HepG2 (cell line): ENCODE data around the gene GAPDH. TPM values are rescaled to one million over a fixed set of nuclear protein-coding genes. Genes with fewer than 3 reads are reported as not detected.

Experiments
- ATAC-seq: fragments of 200-7000 bp; cut with Tn5 transposase; 3 replicates; pipeline ENCODE4 v1.9.1; 2020; ENCODE audit warnings: mild to moderate bottlenecking, moderate library complexity
- BruUV-seq: library from RNA; stranded (reverse); fragments of 400-500 nt; replicated peaks from 2 replicates; lab custom pipeline; 2021; lab: Mats Ljungman, UMichigan
- CTCF ChIA-PET: fragments of 300-600 bp; formaldehyde crosslinking; extraction: SDS; loops from one replicate; lab custom pipeline; 2021; ENCODE audit warnings: low total read pairs, inconsistent platforms, low intra/inter-chr PET ratio; lab: Yijun Ruan, JAX
- POLR2A ChIA-PET: fragments of 350-600 bp; sonication (Branson Sonifier 250); formaldehyde crosslinking; loops from one replicate; lab custom pipeline; 2020; ENCODE audit warnings: antibody characterized with exemption, inconsistent platforms; lab: Yijun Ruan, JAX
- DNase-seq: peaks from one replicate; pipeline ENCODE4 v3.0.0-alpha.2; 2015; ENCODE audit warnings: low spot score
- FAIRE-seq: peaks from 3 replicates; lab custom pipeline; 2011; peaks lifted over from hg19 to GRCh38; lab: Jason Lieb, UNC
- H2AFZ ChIP-seq: one replicate; pipeline ENCODE4 v1.6.1; 2011; ENCODE audit warnings: low read length, inconsistent platforms
- H3K27ac ChIP-seq: fragments of 300-600 bp; 3 replicates; pipeline ENCODE4 v1.8.0; 2011; ENCODE audit warnings: mixed run types, mild to moderate bottlenecking, mixed read lengths, low read length, inconsistent platforms; ENCODE audit not compliant: insufficient read depth; ENCODE audit errors: extremely low read length
- H3K27me3 ChIP-seq, 2 experiments: fragments of 200-600 bp in 1 of 2; 2 replicates in 1 of 2; 3 replicates in 1 of 2; pipeline versions ENCODE4 v1.6.0 to v1.8.0; 2011; ENCODE audit warnings: low read length in 2 of 2, mild to moderate bottlenecking in 2 of 2, moderate library complexity in 2 of 2, inconsistent platforms in 1 of 2; ENCODE audit not compliant: insufficient read depth in 2 of 2, control insufficient read depth in 1 of 2
- H3K36me3 ChIP-seq, 2 experiments: fragments of 200-600 bp in 1 of 2; replicated peaks in 1 of 2; 2 replicates in 1 of 2; 3 replicates in 1 of 2; pipeline versions ENCODE4 v1.5.1 to v1.8.0; 2011; ENCODE audit warnings: low read length in 2 of 2, inconsistent platforms in 1 of 2; ENCODE audit not compliant: insufficient read depth in 2 of 2, control insufficient read depth in 1 of 2
- H3K4me1 ChIP-seq: 2 replicates; pipeline ENCODE4 v1.5.1; 2012; ENCODE audit warnings: low read length, inconsistent platforms; ENCODE audit not compliant: insufficient read depth
- H3K4me2 ChIP-seq: 2 replicates; pipeline ENCODE4 v1.6.0; 2011; ENCODE audit warnings: low read depth, low read length, inconsistent platforms
- H3K4me3 ChIP-seq, 3 experiments: fragments of 200-600 bp in 1 of 3; sonication (generic), shearing (Covaris generic) in 1 of 3; replicated peaks in 1 of 3; 2 replicates each; pipeline ENCODE4 v1.5.1; 2011 to 2016; ENCODE audit warnings: low read length in 3 of 3, inconsistent platforms in 2 of 3, low read depth in 2 of 3, mild to moderate bottlenecking in 2 of 3, control low read depth in 1 of 3, mixed read lengths in 1 of 3; ENCODE audit not compliant: insufficient read depth in 1 of 3
- H3K79me2 ChIP-seq: one replicate; pipeline ENCODE4 v1.6.1; 2011; ENCODE audit warnings: low read length, inconsistent platforms; ENCODE audit not compliant: insufficient read depth
- H3K9ac ChIP-seq: 2 replicates; pipeline ENCODE4 v1.6.0; 2011; ENCODE audit warnings: mild to moderate bottlenecking, low read depth, low read length, inconsistent platforms; ENCODE audit not compliant: insufficient read depth
- H3K9me3 ChIP-seq: 2 replicates; pipeline ENCODE4 v1.5.1; 2012; ENCODE audit warnings: mild to moderate bottlenecking, low read length
- H4K20me1 ChIP-seq: 2 replicates; pipeline ENCODE4 v1.6.0; 2011; ENCODE audit warnings: inconsistent platforms, mild to moderate bottlenecking, low read length, moderate library complexity; ENCODE audit not compliant: insufficient read depth
- ERF ChIP-seq: IDR thresholded peaks from 2 replicates; pipeline ENCODE4 v1.6.1; 2018; ENCODE audit warnings: missing biosample characterization, missing genetic modification reagents
- KDM6A ChIP-seq: IDR thresholded peaks from 2 replicates; pipeline ENCODE4 v1.6.1; 2016; ENCODE audit warnings: low read depth
- POGZ ChIP-seq: sonication (generic); formaldehyde crosslinking; IDR thresholded peaks from 2 replicates; pipeline ENCODE4 v1.4.0; 2020; ENCODE audit warnings: mild to moderate bottlenecking, missing genetic modification reagents
- SRSF1 ChIP-seq: fragments of 200-400 bp; formaldehyde crosslinking; optimal IDR thresholded peaks from 2 replicates; pipeline ENCODE3; 2017; ENCODE audit warnings: mild to moderate bottlenecking, low read depth, low read length, moderate library complexity
- YY1 ChIP-seq: IDR thresholded peaks from 2 replicates; pipeline ENCODE4 v1.6.1; 2011; ENCODE audit warnings: low read length, low read depth, moderate library complexity, mild to moderate bottlenecking; ENCODE audit not compliant: insufficient read depth, insufficient replicate concordance
- ZNF382 ChIP-seq: sonication (generic); formaldehyde crosslinking; IDR thresholded peaks from 2 replicates; pipeline ENCODE4 v1.5.0; 2020; ENCODE audit warnings: missing genetic modification reagents, mild to moderate bottlenecking, borderline replicate concordance
- ZNF800 ChIP-seq: sonication (generic); formaldehyde crosslinking; IDR thresholded peaks from 2 replicates; pipeline ENCODE4 v1.4.0; 2020; ENCODE audit warnings: missing genetic modification reagents
- WGBS: methylation state at CpG from one replicate; pipeline ENCODE4 v1.1.6; 2017; ENCODE audit warnings: low lambda C conversion rate; 5-methylcytosine and 5-hydroxymethylcytosine counted together
- in situ Hi-C: cut with HindIII; loops from 2 replicates; pipeline ENCODE4 v1.10.0; 2017; ENCODE audit warnings: low pct_unique_long_range_greater_than_20kb; ENCODE audit not compliant: extremely low pct_ligation_motif_present
- intact Hi-C: fragments of 100-400 bp; cut with micrococcal nuclease; formaldehyde crosslinking; loops from one replicate; pipeline ENCODE4 v1.10.0; 2022; ENCODE audit not compliant: unreplicated experiment
- polyA plus RNA-seq, 8 experiments: library from polyadenylated mRNA; depleted of rRNA in 3 of 8; stranded (reverse) in 7 of 8; unstranded in 1 of 8; fragments of >200 nt; fragmentation: Illumina TruSeq in 4 of 8; extraction: Trizol in 4 of 8; gene quantifications; 2 replicates each; pipeline versions ENCODE4 v1.2.1 to v1.2.3, GENCODE V29; 2011 to 2016; ENCODE audit warnings: low read depth in 4 of 8, missing spikeins in 1 of 8, mixed read lengths in 1 of 8; ENCODE audit not compliant: insufficient read depth in 1 of 8
- total RNA-seq, 5 experiments: library from RNA; depleted of rRNA; stranded (reverse); fragments of >200 nt; fragmentation: Illumina TruSeq; extraction: Trizol; gene quantifications; 2 replicates each; pipeline ENCODE4 v1.2.3, GENCODE V29; 2016; ENCODE audit warnings: low read depth in 1 of 5
- TF ChIP-seq, protein P1 (sequence below): IDR thresholded peaks from 2 replicates; pipeline ENCODE4 v1.4.0; 2020; ENCODE audit warnings: mild to moderate bottlenecking, missing genetic modification reagents
- TF ChIP-seq, protein P2 (sequence below): sonication (generic); formaldehyde crosslinking; IDR thresholded peaks from 2 replicates; pipeline ENCODE4 v1.5.1; 2020; ENCODE audit warnings: missing genetic modification reagents, mild to moderate bottlenecking, borderline replicate concordance
- TF ChIP-seq, protein P3 (sequence below): sonication (generic); formaldehyde crosslinking; IDR thresholded peaks from 2 replicates; pipeline ENCODE4 v1.4.0; 2020; ENCODE audit warnings: missing genetic modification reagents, low read depth, mild to moderate bottlenecking, borderline replicate concordance

The GAPDH gene
- total and polyA plus RNA-seq, 2 of the 13 experiments (the other 11 are each of a cell fraction or from before 2014, with no cell fraction given): 3,038 to 12,722 TPM

GRCh38 chr12:6570264-6570887, 36.1 kb downstream of the GAPDH start (continued):
- no peak for TF ChIP-seq ZNF800
- TF ChIP-seq ERF: 0 out of 2 replicates have a peak, but pooled peaks have one; percentile 19
- TF ChIP-seq YY1: peak; percentile 17
- TF ChIP-seq, protein P1, sequence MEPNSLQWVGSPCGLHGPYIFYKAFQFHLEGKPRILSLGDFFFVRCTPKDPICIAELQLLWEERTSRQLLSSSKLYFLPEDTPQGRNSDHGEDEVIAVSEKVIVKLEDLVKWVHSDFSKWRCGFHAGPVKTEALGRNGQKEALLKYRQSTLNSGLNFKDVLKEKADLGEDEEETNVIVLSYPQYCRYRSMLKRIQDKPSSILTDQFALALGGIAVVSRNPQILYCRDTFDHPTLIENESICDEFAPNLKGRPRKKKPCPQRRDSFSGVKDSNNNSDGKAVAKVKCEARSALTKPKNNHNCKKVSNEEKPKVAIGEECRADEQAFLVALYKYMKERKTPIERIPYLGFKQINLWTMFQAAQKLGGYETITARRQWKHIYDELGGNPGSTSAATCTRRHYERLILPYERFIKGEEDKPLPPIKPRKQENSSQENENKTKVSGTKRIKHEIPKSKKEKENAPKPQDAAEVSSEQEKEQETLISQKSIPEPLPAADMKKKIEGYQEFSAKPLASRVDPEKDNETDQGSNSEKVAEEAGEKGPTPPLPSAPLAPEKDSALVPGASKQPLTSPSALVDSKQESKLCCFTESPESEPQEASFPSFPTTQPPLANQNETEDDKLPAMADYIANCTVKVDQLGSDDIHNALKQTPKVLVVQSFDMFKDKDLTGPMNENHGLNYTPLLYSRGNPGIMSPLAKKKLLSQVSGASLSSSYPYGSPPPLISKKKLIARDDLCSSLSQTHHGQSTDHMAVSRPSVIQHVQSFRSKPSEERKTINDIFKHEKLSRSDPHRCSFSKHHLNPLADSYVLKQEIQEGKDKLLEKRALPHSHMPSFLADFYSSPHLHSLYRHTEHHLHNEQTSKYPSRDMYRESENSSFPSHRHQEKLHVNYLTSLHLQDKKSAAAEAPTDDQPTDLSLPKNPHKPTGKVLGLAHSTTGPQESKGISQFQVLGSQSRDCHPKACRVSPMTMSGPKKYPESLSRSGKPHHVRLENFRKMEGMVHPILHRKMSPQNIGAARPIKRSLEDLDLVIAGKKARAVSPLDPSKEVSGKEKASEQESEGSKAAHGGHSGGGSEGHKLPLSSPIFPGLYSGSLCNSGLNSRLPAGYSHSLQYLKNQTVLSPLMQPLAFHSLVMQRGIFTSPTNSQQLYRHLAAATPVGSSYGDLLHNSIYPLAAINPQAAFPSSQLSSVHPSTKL (CRISPR knock-in tag): 0 out of 2 replicates have a peak, but pooled peaks have one; percentile 20
- TF ChIP-seq SRSF1: no peak
- TF ChIP-seq, all 625 proteins: peak for 46

- TF ChIP-seq ZNF382 (CRISPR knock-in tag): no peak
- no peak for TF ChIP-seq KDM6A (CRISPR knock-in tag)
- TF ChIP-seq, protein P2, sequence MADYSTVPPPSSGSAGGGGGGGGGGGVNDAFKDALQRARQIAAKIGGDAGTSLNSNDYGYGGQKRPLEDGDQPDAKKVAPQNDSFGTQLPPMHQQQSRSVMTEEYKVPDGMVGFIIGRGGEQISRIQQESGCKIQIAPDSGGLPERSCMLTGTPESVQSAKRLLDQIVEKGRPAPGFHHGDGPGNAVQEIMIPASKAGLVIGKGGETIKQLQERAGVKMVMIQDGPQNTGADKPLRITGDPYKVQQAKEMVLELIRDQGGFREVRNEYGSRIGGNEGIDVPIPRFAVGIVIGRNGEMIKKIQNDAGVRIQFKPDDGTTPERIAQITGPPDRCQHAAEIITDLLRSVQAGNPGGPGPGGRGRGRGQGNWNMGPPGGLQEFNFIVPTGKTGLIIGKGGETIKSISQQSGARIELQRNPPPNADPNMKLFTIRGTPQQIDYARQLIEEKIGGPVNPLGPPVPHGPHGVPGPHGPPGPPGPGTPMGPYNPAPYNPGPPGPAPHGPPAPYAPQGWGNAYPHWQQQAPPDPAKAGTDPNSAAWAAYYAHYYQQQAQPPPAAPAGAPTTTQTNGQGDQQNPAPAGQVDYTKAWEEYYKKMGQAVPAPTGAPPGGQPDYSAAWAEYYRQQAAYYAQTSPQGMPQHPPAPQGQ: no peak
- TF ChIP-seq POGZ (CRISPR knock-in tag): no peak
- TF ChIP-seq, protein P3, sequence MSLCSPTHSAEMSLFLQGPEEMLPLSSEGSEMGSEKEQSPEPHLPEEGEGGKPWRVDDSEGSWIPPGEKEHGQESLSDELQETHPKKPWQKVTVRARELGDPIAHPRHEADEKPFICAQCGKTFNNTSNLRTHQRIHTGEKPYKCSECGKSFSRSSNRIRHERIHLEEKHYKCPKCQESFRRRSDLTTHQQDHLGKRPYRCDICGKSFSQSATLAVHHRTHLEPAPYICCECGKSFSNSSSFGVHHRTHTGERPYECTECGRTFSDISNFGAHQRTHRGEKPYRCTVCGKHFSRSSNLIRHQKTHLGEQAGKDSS: no peak
- TF ChIP-seq, all 625 proteins: peak for 0
- H3K4me2 ChIP-seq: no peak overlapping the region
- H3K9me3 ChIP-seq: no peaks in the 10 kb centered on the region
- peaks cover 24 to 62% of the 10 kb centered on the region in 2 experiments for H3K36me3 ChIP-seq
- H2AFZ ChIP-seq: no peak overlapping the region
- 92% methylated on average over 8 of the region's 8 CpGs for WGBS
- no peak overlapping the region for H3K9ac ChIP-seq
- ChIA-PET POLR2A (no interaction called here), CTCF (no interaction called here)
- H3K79me2 ChIP-seq: peaks cover under 1% of the 10 kb centered on the region
- FAIRE-seq (no peak), ATAC-seq (no peak), DNase-seq (no peak)
- H3K4me3 ChIP-seq: no peak overlapping the region
- in situ Hi-C loops (no loop called here), intact Hi-C loops (no loop called here)
- H3K27me3 ChIP-seq: no peaks in the 10 kb centered on the region
- peaks cover 25% of the 10 kb centered on the region for H3K4me1 ChIP-seq
- H4K20me1 ChIP-seq: no peaks in the 10 kb centered on the region; the same call in 1 of the 2 replicates
- no peak overlapping the region for H3K27ac ChIP-seq
- BruUV-seq: no TSS peak
These were observed 38.7 kb downstream of the GAPDH start for GRCh38 chr12:6573001-6573400.
